Measurements from ENCODE around the gene MTERF4.

- no peak for TF ChIP-seq CTCF (IDR thresholded peaks at IDR 0.05)
- TF ChIP-seq EP300 (IDR thresholded peaks at IDR 0.05) = no peak
Observed at GRCh38 chr2:241131531-241131930, 29.4 kb upstream of the MTERF4 start.
